Measurements from ENCODE around the gene TCF19. TPM values are rescaled to one million over a fixed set of nuclear protein-coding genes. Genes with fewer than 3 reads are reported as not detected.
A peak's percentile ranks its signal among the peaks of the same experiment; 100 is the strongest.
"Not testable (repeated sequence)": the region's sequence is repeated elsewhere in the genome, so short reads cannot be mapped to it uniquely, and the experiment has no call there.

The TCF19 gene
- total and polyA plus RNA-seq, 10 of the 15 experiments (the other 5 are each of a cell fraction or from before 2014, with no cell fraction given), result 7.7 to 103 (median 53.3) TPM

DNA sequence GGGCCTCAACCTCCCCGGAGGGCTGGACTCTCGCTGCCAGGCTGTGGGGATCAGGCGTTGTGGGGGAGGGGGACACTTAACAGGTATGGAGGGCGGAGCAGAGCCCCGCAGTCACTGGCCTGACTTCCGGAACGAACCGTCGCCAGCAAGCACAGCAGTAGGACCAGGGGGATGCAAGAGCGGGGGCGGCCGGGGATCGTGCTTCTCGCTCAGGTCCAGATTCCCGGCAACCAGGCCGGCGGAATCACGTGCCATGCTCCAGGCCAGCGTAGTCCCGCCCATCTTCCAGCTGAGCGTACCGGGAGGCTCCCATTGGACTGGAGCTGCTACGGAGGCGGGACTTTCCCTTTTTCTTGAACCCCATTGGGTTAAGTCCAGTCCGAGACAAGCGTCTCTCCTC, 22.1 kb downstream of the TCF19 start:
- no peaks in the 10 kb centered on the region for H3K27me3 ChIP-seq (replicated peaks in 1 of 2; ENCODE audit: control insufficient read depth in 2 of 2, insufficient read depth in 2 of 2, low read length in 1 of 2)
- H3K79me2 ChIP-seq (ENCODE audit: control insufficient read depth, insufficient read depth, low read length), result no peaks in the 10 kb centered on the region; the same call in none of the 2 replicates
- no peak overlapping the region for H3K9ac ChIP-seq (ENCODE audit: control insufficient read depth, insufficient read depth, low read length)
- POLR2A ChIA-PET, result no interaction called here
- H3K36me3 ChIP-seq (ENCODE audit: control insufficient read depth in 2 of 2, insufficient read depth in 2 of 2, low read length in 1 of 2), result 0 out of 4 replicates have a peak, but pooled peaks cover 0 to 2% of the 10 kb centered on the region in 2 experiments
- no peak overlapping the region for H2AFZ ChIP-seq (ENCODE audit: control insufficient read depth, low read depth, low read length)
- DNase-seq (ENCODE audit: low read depth, low spot score) (no peak), ATAC-seq (no peak), FAIRE-seq (no peak)
- TF ChIP-seq, protein P1, sequence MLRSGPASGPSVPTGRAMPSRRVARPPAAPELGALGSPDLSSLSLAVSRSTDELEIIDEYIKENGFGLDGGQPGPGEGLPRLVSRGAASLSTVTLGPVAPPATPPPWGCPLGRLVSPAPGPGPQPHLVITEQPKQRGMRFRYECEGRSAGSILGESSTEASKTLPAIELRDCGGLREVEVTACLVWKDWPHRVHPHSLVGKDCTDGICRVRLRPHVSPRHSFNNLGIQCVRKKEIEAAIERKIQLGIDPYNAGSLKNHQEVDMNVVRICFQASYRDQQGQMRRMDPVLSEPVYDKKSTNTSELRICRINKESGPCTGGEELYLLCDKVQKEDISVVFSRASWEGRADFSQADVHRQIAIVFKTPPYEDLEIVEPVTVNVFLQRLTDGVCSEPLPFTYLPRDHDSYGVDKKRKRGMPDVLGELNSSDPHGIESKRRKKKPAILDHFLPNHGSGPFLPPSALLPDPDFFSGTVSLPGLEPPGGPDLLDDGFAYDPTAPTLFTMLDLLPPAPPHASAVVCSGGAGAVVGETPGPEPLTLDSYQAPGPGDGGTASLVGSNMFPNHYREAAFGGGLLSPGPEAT (IDR thresholded peaks at IDR 0.05; ENCODE audit: low read depth), result no peak
- TF ChIP-seq NFYB (IDR thresholded peaks at IDR 0.05; ENCODE audit: insufficient read depth, low read depth, low read length) (peak; percentile 43; the same call in 1 of the 2 replicates), ZSCAN29 (IDR thresholded peaks at IDR 0.05) (no peak), EZH2 (IDR thresholded peaks at IDR 0.05; ENCODE audit: borderline replicate concordance, control insufficient read depth, low read depth, low read length) (no peak), RFX5 (IDR thresholded peaks at IDR 0.05; ENCODE audit: low read depth, low read length) (no peak)
- TF ChIP-seq, protein P2, sequence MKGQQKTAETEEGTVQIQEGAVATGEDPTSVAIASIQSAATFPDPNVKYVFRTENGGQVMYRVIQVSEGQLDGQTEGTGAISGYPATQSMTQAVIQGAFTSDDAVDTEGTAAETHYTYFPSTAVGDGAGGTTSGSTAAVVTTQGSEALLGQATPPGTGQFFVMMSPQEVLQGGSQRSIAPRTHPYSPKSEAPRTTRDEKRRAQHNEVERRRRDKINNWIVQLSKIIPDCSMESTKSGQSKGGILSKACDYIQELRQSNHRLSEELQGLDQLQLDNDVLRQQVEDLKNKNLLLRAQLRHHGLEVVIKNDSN (IDR thresholded peaks at IDR 0.05; ENCODE audit: borderline replicate concordance, extremely low read length, insufficient read depth, low read depth, low read length), result peak; percentile 5
- H3K4me3 ChIP-seq, result no peak overlapping the region
- BruUV-seq (replicated peaks), result no TSS peak
- H3K4me2 ChIP-seq (ENCODE audit: control insufficient read depth, insufficient read depth), result no peak overlapping the region
- H3K4me1 ChIP-seq (ENCODE audit: control insufficient read depth, insufficient read depth, low read length), result peaks cover 14% of the 10 kb centered on the region
- in situ Hi-C loops (cut with MboI) (no loop called here), intact Hi-C loops (cut with micrococcal nuclease; ENCODE audit: unreplicated experiment) (no loop called here)
- RAD21 ChIA-PET (ENCODE audit: unreplicated experiment), result no interaction called here
- CTCF ChIA-PET, result interaction anchor here (1.0 kb wide), 1 partner anchor 22 kb away, joined by 3 read pairs; the partner anchor contains the start of gene TCF19
- H3K9me3 ChIP-seq (replicated peaks; ENCODE audit: control insufficient read depth, insufficient read depth, low read length), result no peaks in the 10 kb centered on the region
- no peak overlapping the region for H3K27ac ChIP-seq (ENCODE audit: control insufficient read depth, insufficient read depth)
- no peaks in the 10 kb centered on the region for H4K20me1 ChIP-seq (ENCODE audit: control insufficient read depth, insufficient read depth)
- SMC1A ChIA-PET (ENCODE audit: uncharacterized antibody, unreplicated experiment), result interaction anchor here (1.2 kb wide), 1 partner anchor 12 kb away, joined by 3 read pairs; no protein-coding TSS in a partner anchor
- WGBS (ENCODE audit: insufficient coverage, insufficient replicate concordance, low lambda C conversion rate, missing lambda C conversion rate), result 55% methylated on average over 13 of the region's 26 CpGs

DNA sequence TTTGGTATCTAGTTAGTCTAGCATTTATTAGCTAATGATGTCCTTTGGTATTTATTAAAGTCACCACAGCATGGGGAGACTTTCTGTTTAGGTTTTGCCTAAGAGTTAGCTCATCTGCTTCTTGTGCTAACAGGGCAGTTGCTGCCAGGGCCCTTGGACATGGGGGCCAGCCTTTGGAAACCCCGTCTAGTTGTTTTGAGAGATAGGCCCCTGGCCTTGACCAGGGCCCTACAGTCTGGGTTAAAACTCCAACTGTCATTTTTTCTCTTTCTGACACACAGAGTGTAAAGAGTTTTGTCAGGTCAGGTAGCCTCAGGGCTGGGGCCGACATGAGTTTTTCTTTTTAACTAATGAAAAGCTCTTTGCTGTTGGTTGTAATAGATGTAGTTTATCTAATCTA, 24.9 kb downstream of the TCF19 start:
- H2AFZ ChIP-seq (ENCODE audit: control insufficient read depth, low read depth, low read length); FAIRE-seq; H3K4me3 ChIP-seq; H3K27me3 ChIP-seq (replicated peaks in 1 of 2; ENCODE audit: control insufficient read depth in 2 of 2, insufficient read depth in 2 of 2, low read length in 1 of 2); H3K9me3 ChIP-seq (replicated peaks; ENCODE audit: control insufficient read depth, insufficient read depth, low read length); intact Hi-C loops (cut with micrococcal nuclease; ENCODE audit: unreplicated experiment); H3K79me2 ChIP-seq (ENCODE audit: control insufficient read depth, insufficient read depth, low read length); in situ Hi-C loops (cut with MboI); H3K36me3 ChIP-seq (ENCODE audit: control insufficient read depth in 2 of 2, insufficient read depth in 2 of 2, low read length in 1 of 2); H3K9ac ChIP-seq (ENCODE audit: control insufficient read depth, insufficient read depth, low read length); BruUV-seq (replicated peaks); DNase-seq (ENCODE audit: low read depth, low spot score); H3K4me2 ChIP-seq (ENCODE audit: control insufficient read depth, insufficient read depth); H3K27ac ChIP-seq (ENCODE audit: control insufficient read depth, insufficient read depth); ATAC-seq; H4K20me1 ChIP-seq (ENCODE audit: control insufficient read depth, insufficient read depth): not testable (repeated sequence)
- H3K4me1 ChIP-seq (ENCODE audit: control insufficient read depth, insufficient read depth, low read length), result peaks cover 22% of the 10 kb centered on the region
- ChIA-PET CTCF (interaction anchor here (0.8 to 3.3 kb wide), 13 partner anchors 8 to 183 kb away, joined by 3 to 17 read pairs (median 4); partner anchors contain the start of genes PSORS1C2 and TCF19), SMC1A (ENCODE audit: uncharacterized antibody, unreplicated experiment) (interaction anchor here (0.8 to 3.3 kb wide), 8 partner anchors 9 to 56 kb away, joined by 3 to 21 read pairs (median 4); partner anchors contain the start of genes CCHCR1, PSORS1C2 and TCF19), RAD21 (ENCODE audit: unreplicated experiment) (interaction anchor here (1.8 to 2.7 kb wide), 3 partner anchors 18 to 25 kb away, joined by 5 to 10 read pairs (median 10); partner anchors contain the start of genes CCHCR1 and TCF19), POLR2A (interaction anchor here (1.3 to 2.4 kb wide), 3 partner anchors 18 to 27 kb away, joined by 5 to 10 read pairs (median 9); partner anchors contain the start of gene TCF19)
- WGBS (ENCODE audit: insufficient coverage, insufficient replicate concordance, low lambda C conversion rate, missing lambda C conversion rate), result 52% methylated on average over 2 of the region's 2 CpGs

Data from GM12878 (cell line).